Measurements from ENCODE around the gene MYO10. TPM values are rescaled to one million over a fixed set of nuclear protein-coding genes. Genes with fewer than 3 reads are reported as not detected.
A peak's percentile ranks its signal among the peaks of the same experiment; 100 is the strongest.

The MYO10 gene
- total and polyA plus RNA-seq, 2 experiments from 2014 or later, result 33.7 to 52.4 TPM

DNA sequence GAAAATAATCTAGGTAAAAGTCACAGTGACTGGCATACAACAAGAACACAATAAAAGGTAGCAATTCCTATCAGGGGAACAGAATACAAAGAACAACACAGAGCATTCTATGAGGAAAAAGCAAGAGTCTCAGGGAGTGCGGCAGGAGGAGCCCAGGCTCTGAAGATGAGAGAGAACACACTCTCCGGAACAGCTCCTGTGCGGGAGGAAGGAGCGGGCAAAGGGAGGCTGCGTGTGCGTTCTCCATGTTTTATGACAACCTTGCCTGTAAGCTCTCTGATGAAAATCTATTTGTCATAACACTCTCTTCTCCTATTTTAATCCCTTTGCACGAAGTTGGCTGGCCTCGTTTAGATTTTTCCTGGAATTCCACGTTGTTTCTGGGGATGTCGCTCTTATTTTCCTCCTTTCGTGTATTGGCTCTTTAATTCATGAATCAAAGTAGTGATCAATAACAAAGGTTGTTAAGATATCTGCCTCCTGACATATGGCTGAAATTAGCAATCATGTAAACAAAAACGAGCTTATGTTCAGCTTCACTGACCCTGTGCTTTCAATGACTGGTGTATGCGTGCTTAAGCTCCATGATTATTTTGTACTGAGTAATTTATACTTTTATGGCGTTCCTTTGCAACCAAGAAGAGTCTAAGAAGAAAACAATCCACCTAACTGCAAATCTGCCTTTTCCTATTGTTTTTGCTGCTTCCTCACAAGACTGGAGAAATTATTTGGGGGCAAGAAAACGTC, 109.5 kb downstream of the MYO10 start:
- 71% methylated on average over 15 of the region's 15 CpGs for WGBS (ENCODE audit: low lambda C conversion rate, missing lambda C conversion rate)
- Histone ChIP-seq H3K9me2 (replicated peaks; ENCODE audit: insufficient read depth) (no peaks in the 10 kb centered on the region), H3K27ac (peak overlapping the region; percentile 2), H3K4me2 (peak overlapping the region; percentile 28), H4K20me1 (ENCODE audit: insufficient read depth, poor library complexity, severe bottlenecking) (peaks cover 2% of the 10 kb centered on the region), H3K4me3 (no peak overlapping the region), H3K9me3 (ENCODE audit: low read depth) (no peaks in the 10 kb centered on the region), H3K4me1 (ENCODE audit: insufficient read depth) (no peaks in the 10 kb centered on the region), H3K79me2 (peaks cover 68% of the 10 kb centered on the region), H2AFZ (no peak overlapping the region), H3K27me3 (no peaks in the 10 kb centered on the region), H3K36me3 (replicated peaks; ENCODE audit: insufficient read depth, low read depth) (no peaks in the 10 kb centered on the region)
- TF ChIP-seq EZH2 (IDR thresholded peaks at IDR 0.05; ENCODE audit: borderline replicate concordance), result no peak
- TF ChIP-seq, protein P1, sequence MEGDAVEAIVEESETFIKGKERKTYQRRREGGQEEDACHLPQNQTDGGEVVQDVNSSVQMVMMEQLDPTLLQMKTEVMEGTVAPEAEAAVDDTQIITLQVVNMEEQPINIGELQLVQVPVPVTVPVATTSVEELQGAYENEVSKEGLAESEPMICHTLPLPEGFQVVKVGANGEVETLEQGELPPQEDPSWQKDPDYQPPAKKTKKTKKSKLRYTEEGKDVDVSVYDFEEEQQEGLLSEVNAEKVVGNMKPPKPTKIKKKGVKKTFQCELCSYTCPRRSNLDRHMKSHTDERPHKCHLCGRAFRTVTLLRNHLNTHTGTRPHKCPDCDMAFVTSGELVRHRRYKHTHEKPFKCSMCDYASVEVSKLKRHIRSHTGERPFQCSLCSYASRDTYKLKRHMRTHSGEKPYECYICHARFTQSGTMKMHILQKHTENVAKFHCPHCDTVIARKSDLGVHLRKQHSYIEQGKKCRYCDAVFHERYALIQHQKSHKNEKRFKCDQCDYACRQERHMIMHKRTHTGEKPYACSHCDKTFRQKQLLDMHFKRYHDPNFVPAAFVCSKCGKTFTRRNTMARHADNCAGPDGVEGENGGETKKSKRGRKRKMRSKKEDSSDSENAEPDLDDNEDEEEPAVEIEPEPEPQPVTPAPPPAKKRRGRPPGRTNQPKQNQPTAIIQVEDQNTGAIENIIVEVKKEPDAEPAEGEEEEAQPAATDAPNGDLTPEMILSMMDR (IDR thresholded peaks at IDR 0.05; ENCODE audit: poor library complexity), result no peak
- TF ChIP-seq EZH2phosphoT487 (IDR thresholded peaks at IDR 0.05; ENCODE audit: low read depth, severe bottlenecking, unreplicated experiment), result no peak
- no peak for DNase-seq (ENCODE audit: low spot score)

DNA sequence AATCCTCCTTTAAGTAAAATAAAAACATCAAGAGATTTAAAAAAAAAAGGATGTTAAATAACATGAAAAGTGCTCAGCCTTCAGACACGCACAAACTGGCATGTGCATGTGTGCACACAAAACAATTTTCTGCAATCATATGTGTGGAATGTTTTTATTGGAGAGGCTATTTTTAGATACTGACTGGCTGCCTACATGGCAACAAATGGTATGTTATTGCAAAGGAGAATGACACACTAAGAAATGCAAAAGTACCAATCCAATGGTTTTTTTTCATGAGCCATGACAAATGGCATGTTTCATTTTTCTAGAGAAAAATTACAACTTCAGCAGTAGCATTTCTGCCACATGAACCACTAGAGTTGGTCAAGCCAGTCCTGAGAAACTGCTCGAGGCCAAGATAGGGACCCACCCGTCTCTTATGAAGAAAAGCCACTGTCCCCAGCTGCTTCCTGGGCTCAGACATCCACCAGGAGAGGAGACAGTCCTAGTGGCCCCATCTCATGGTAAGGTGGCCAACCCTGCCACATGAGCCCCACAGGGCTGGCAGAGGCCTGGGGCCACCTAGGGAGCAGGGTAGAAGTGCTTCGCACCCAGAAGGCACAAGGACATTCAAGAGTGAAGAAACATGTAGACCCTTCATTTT, 116.4 kb downstream of the MYO10 start:
- H3K4me1 ChIP-seq (ENCODE audit: insufficient read depth), result peaks cover 11% of the 10 kb centered on the region
- no peaks in the 10 kb centered on the region for H3K27me3 ChIP-seq
- H2AFZ ChIP-seq, result no peak overlapping the region
- no peak overlapping the region for H3K4me2 ChIP-seq
- H3K36me3 ChIP-seq (replicated peaks; ENCODE audit: insufficient read depth, low read depth), result no peaks in the 10 kb centered on the region
- peaks cover 46% of the 10 kb centered on the region for H3K79me2 ChIP-seq
- no peaks in the 10 kb centered on the region for H3K9me2 ChIP-seq (replicated peaks; ENCODE audit: insufficient read depth)
- peaks cover 5% of the 10 kb centered on the region for H4K20me1 ChIP-seq (ENCODE audit: insufficient read depth, poor library complexity, severe bottlenecking)
- H3K4me3 ChIP-seq, result no peak overlapping the region
- H3K9me3 ChIP-seq (ENCODE audit: low read depth), result no peaks in the 10 kb centered on the region
- no peak for DNase-seq (ENCODE audit: low spot score)
- TF ChIP-seq EZH2 (IDR thresholded peaks at IDR 0.05; ENCODE audit: borderline replicate concordance) (no peak), EZH2phosphoT487 (IDR thresholded peaks at IDR 0.05; ENCODE audit: low read depth, severe bottlenecking, unreplicated experiment) (no peak)
- TF ChIP-seq, protein P1 (IDR thresholded peaks at IDR 0.05; ENCODE audit: poor library complexity), result no peak
- H3K27ac ChIP-seq, result peak overlapping the region; percentile 72
- 85% methylated on average over 4 of the region's 4 CpGs for WGBS (ENCODE audit: low lambda C conversion rate, missing lambda C conversion rate)

GRCh38 chr5:16815432-16815831, 120.7 kb downstream of the MYO10 start:
- 64% methylated on average over 3 of the region's 3 CpGs for WGBS (ENCODE audit: low lambda C conversion rate, missing lambda C conversion rate)

More at GRCh38 chr5:16815432-16815831, 120.7 kb downstream of the MYO10 start:
- no peak overlapping the region for H3K27ac ChIP-seq
- TF ChIP-seq, protein P1 (IDR thresholded peaks at IDR 0.05; ENCODE audit: poor library complexity), result no peak
- TF ChIP-seq EZH2phosphoT487 (IDR thresholded peaks at IDR 0.05; ENCODE audit: low read depth, severe bottlenecking, unreplicated experiment) (no peak), EZH2 (IDR thresholded peaks at IDR 0.05; ENCODE audit: borderline replicate concordance) (no peak)
- H3K79me2 ChIP-seq, result peaks cover 36% of the 10 kb centered on the region
- H2AFZ ChIP-seq, result no peak overlapping the region
- DNase-seq (ENCODE audit: low spot score), result no peak
- H3K9me2 ChIP-seq (replicated peaks; ENCODE audit: insufficient read depth), result no peaks in the 10 kb centered on the region
- H3K4me1 ChIP-seq (ENCODE audit: insufficient read depth), result peaks cover 28% of the 10 kb centered on the region
- no peaks in the 10 kb centered on the region for H3K36me3 ChIP-seq (replicated peaks; ENCODE audit: insufficient read depth, low read depth)
- no peak overlapping the region for H3K4me3 ChIP-seq
- H3K4me2 ChIP-seq, result no peak overlapping the region
- peaks cover 1% of the 10 kb centered on the region for H4K20me1 ChIP-seq (ENCODE audit: insufficient read depth, poor library complexity, severe bottlenecking)
- no peaks in the 10 kb centered on the region for H3K9me3 ChIP-seq (ENCODE audit: low read depth)
- no peaks in the 10 kb centered on the region for H3K27me3 ChIP-seq
